Neuronal stem cell (in vitro differentiated cells): Measurements from ENCODE around the gene RAB26.

Experiments used
- DNase-seq: peaks from one replicate; pipeline ENCODE4 v3.0.0-alpha.2; 2013; ENCODE audit warnings: low spot score
- H2AFZ ChIP-seq: one replicate; pipeline ENCODE4 v1.6.1; 2013; ENCODE audit warnings: mild to moderate bottlenecking, low read length, inconsistent platforms
- H2AK5ac ChIP-seq: 2 replicates; pipeline ENCODE4 v1.6.1; 2013; ENCODE audit warnings: low read depth, mild to moderate bottlenecking, inconsistent platforms, low read length, moderate library complexity, mixed read lengths
- H2BK120ac ChIP-seq: 2 replicates; pipeline ENCODE4 v1.6.1; 2013; ENCODE audit warnings: low read depth, mild to moderate bottlenecking, inconsistent platforms, low read length, moderate library complexity, mixed read lengths
- H2BK12ac ChIP-seq: one replicate; pipeline ENCODE4 v1.6.1; 2013; ENCODE audit warnings: low read length, inconsistent platforms
- H2BK15ac ChIP-seq: 2 replicates; pipeline ENCODE4 v1.6.1; 2013; ENCODE audit warnings: mild to moderate bottlenecking, low read length, inconsistent platforms, mixed read lengths
- H2BK5ac ChIP-seq: one replicate; pipeline ENCODE4 v1.6.1; 2013; ENCODE audit warnings: inconsistent platforms, mild to moderate bottlenecking, low read length, moderate library complexity
- H3K14ac ChIP-seq: one replicate; pipeline ENCODE4 v1.6.1; 2013; ENCODE audit warnings: low read length, inconsistent platforms
- H3K18ac ChIP-seq: 2 replicates; pipeline ENCODE4 v1.6.1; 2013; ENCODE audit warnings: low read length, inconsistent platforms
- H3K23ac ChIP-seq: 2 replicates; pipeline ENCODE4 v1.6.1; 2013; ENCODE audit warnings: low read depth, mild to moderate bottlenecking, mixed read lengths, low read length, inconsistent platforms; ENCODE audit not compliant: poor library complexity
- H3K27ac ChIP-seq: replicated peaks from 3 replicates; pipeline ENCODE4 v1.5.1; 2013; ENCODE audit warnings: low read length, inconsistent platforms
- H3K27me3 ChIP-seq, 3 experiments: 2 replicates each; pipeline ENCODE4 v1.6.1; 2013; ENCODE audit warnings: low read length in 3 of 3, mild to moderate bottlenecking in 2 of 3, inconsistent platforms in 1 of 3, low read depth in 1 of 3, mixed read lengths in 1 of 3, moderate library complexity in 1 of 3; ENCODE audit not compliant: control insufficient read depth in 3 of 3, insufficient read depth in 3 of 3
- H3K36me3 ChIP-seq, 2 donors: replicated peaks in 1 of 2; 2 replicates each; pipeline ENCODE4 v1.6.1; 2013; ENCODE audit warnings: low read length in 2 of 2; ENCODE audit not compliant: control insufficient read depth in 2 of 2, insufficient read depth in 2 of 2
- H3K4ac ChIP-seq: 2 replicates; pipeline ENCODE4 v1.6.1; 2013; ENCODE audit warnings: inconsistent platforms, mild to moderate bottlenecking, low read length, moderate library complexity
- H3K4me1 ChIP-seq, 2 donors: 1 replicate in 1 of 2; 2 replicates in 1 of 2; pipeline ENCODE4 v1.6.1; 2013; ENCODE audit warnings: low read length in 2 of 2, low read depth in 1 of 2; ENCODE audit not compliant: control insufficient read depth in 2 of 2, insufficient read depth in 1 of 2
- H3K4me2 ChIP-seq: one replicate; pipeline ENCODE4 v1.6.1; 2013; ENCODE audit warnings: mild to moderate bottlenecking, low read length, inconsistent platforms; ENCODE audit not compliant: insufficient read depth, poor library complexity, severe bottlenecking
- H3K4me3 ChIP-seq, 2 donors: 2 replicates each; pipeline ENCODE4 v1.5.1; 2013; ENCODE audit warnings: low read length in 2 of 2, mild to moderate bottlenecking in 2 of 2, inconsistent platforms in 1 of 2, moderate library complexity in 1 of 2
- H3K79me1 ChIP-seq: one replicate; pipeline ENCODE4 v1.6.1; 2013; ENCODE audit warnings: low read depth, mild to moderate bottlenecking, inconsistent platforms, low read length, moderate library complexity
- H3K9ac ChIP-seq: one replicate; pipeline ENCODE4 v1.6.1; 2013; ENCODE audit warnings: mild to moderate bottlenecking, low read depth, low read length, inconsistent platforms; ENCODE audit not compliant: poor library complexity
- H3K9me3 ChIP-seq, 2 donors: replicated peaks in 1 of 2; 2 replicates each; pipeline versions ENCODE3 to v1.6.1; 2013; ENCODE audit warnings: low read length in 2 of 2, mild to moderate bottlenecking in 2 of 2, inconsistent platforms in 1 of 2, low read depth in 1 of 2, mixed read lengths in 1 of 2, moderate library complexity in 1 of 2; ENCODE audit not compliant: control insufficient read depth in 2 of 2, insufficient read depth in 1 of 2
- H4K8ac ChIP-seq: one replicate; pipeline ENCODE4 v1.6.1; 2013; ENCODE audit warnings: low read depth, mild to moderate bottlenecking, inconsistent platforms, low read length, moderate library complexity
- H4K91ac ChIP-seq: one replicate; pipeline ENCODE4 v1.6.1; 2013; ENCODE audit warnings: low read length, low read depth, mild to moderate bottlenecking, inconsistent platforms; ENCODE audit not compliant: poor library complexity
- WGBS, 2 donors: extraction: QIAGEN DNeasy Blood & Tissue Kit; methylation state at CpG; one replicate each; pipeline ENCODE4 v1.1.7; 2013; ENCODE audit warnings: missing lambda C conversion rate in 2 of 2, mixed read lengths in 1 of 2; ENCODE audit not compliant: insufficient read length in 2 of 2, insufficient replicate concordance in 1 of 2; ENCODE audit errors: extremely low coverage in 2 of 2; 5-methylcytosine and 5-hydroxymethylcytosine counted together

The RAB26 gene

DNA sequence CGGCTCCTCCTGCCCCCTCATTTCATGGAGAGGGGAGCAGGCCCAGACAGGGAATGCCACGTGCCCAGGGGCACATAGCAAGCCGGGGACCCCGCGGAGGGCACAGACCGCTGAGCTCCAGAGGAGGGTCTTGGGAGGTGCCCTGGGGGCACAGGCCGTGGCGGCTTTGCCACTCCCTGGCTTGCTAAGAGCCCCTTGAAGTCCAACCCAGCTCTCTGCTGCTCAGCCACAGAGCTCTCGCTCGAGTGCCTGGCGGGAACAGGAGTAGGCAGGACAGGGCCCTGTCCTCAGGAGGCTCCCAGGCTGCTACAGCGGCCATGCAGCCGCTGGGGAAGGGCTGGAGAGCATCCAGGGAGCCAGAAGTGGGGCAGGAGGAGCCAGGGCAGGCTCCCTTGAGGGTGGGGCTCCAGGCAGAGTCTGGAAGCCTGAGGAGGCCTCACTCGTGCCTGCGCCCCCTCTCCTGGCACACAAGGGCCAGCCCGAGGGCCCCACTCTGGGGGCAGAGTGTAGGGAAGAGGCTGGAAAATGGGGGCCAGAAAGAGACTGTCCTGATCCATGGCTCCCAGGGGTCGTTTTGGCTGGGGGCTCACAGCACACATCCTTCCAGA, 4.4 kb upstream of the RAB26 start:
- no peak overlapping the region for H2BK120ac ChIP-seq
- H2BK15ac ChIP-seq: peak overlapping the region; percentile 75
- H3K27me3 ChIP-seq: no peaks in the 10 kb centered on the region
- no peak overlapping the region for H4K8ac ChIP-seq
- DNase-seq: no peak
- peak overlapping the region; percentile 84 for H2AK5ac ChIP-seq
- WGBS, 2 donors: no CpG with 5 or more reads among the region's 17 CpGs
- H4K91ac ChIP-seq: no peak overlapping the region
- H2BK5ac ChIP-seq: peak overlapping the region; percentile 90
- peak overlapping the region; percentile 21 for H3K14ac ChIP-seq
- H3K36me3 ChIP-seq: no peaks in the 10 kb centered on the region
- H3K18ac ChIP-seq: no peak overlapping the region
- H3K4me3 ChIP-seq: peak overlapping the region in 1 of 2 donors; percentile 63
- no peak overlapping the region for H3K23ac ChIP-seq
- no peak overlapping the region for H3K4me2 ChIP-seq
- no peak overlapping the region for H3K9ac ChIP-seq
- H3K9me3 ChIP-seq: no peaks in the 10 kb centered on the region
- no peak overlapping the region for H3K27ac ChIP-seq
- no peak overlapping the region for H3K4ac ChIP-seq
- peaks cover 2 to 5% of the 10 kb centered on the region in 2 donors for H3K4me1 ChIP-seq
- peaks cover 2% of the 10 kb centered on the region for H3K79me1 ChIP-seq
- H2AFZ ChIP-seq: no peak overlapping the region
- no peak overlapping the region for H2BK12ac ChIP-seq

DNA sequence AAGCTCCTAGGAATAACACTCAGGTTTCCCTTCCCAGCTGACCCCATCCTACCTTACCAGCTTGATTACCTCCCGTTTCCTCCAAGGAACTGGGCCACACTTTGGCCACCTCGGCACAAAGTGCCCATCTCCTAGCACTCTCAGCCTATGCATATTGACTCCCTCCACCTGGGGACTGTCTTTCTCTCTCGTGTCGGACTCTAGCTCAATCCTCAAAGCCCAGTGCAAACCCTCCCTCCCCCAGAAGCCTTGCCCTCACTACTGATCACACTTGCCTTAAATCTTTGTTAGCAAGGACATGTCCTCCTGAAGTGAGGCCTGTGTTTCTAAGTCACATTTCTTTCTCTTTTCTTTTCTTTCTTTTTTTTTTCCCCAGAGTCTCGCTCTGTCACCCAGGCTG, 2.6 kb upstream of the RAB26 start:
- peaks cover 0 to 3% of the 10 kb centered on the region in 2 donors for H3K36me3 ChIP-seq
- no peak overlapping the region for H4K8ac ChIP-seq
- H2BK12ac ChIP-seq: no peak overlapping the region

DNA sequence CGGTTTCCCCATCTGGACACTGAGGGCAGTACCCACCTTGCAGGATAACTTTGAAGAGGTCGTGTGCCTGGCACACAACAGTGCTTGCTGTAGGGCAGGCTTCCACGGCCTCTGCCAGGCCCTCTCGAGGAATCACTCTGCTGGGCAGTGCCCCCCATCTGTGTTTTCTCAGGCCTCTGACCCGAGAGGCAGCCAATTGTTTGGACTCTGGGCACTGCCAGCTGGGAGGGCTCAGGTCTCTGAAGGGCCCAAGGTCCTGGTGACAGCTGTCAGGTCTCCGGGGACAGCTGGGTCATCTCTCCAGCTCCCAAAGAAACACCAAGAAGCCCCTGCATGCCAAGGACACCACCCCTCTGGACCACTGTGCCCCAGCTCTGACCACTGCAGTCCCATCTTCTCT, 1.0 kb upstream of the RAB26 start:
- Histone ChIP-seq H3K4me3 (no peak overlapping the region), H4K8ac (no peak overlapping the region), H2BK5ac (no peak overlapping the region), H3K4me2 (no peak overlapping the region), H4K91ac (no peak overlapping the region), H3K27ac (no peak overlapping the region), H2BK15ac (peak overlapping the region; percentile 4), H3K4ac (no peak overlapping the region), H3K9me3 (no peaks in the 10 kb centered on the region), H3K79me1 (peaks cover 6% of the 10 kb centered on the region), H3K27me3 (no peaks in the 10 kb centered on the region), H3K9ac (no peak overlapping the region), H2AK5ac (peak overlapping the region; percentile 78), H2BK12ac (no peak overlapping the region), H3K14ac (no peak overlapping the region), H3K36me3 (peaks cover 9 to 19% of the 10 kb centered on the region in 2 donors), H3K4me1 (peaks cover 2 to 33% of the 10 kb centered on the region in 2 donors), H2BK120ac (no peak overlapping the region), H3K23ac (no peak overlapping the region), H3K18ac (peak overlapping the region; percentile 80), H2AFZ (no peak overlapping the region)
- no peak for DNase-seq
- WGBS, 2 donors: no CpG with 5 or more reads among the region's 6 CpGs

More for the DNA sequence above, 2.6 kb upstream of the RAB26 start:
- no peak overlapping the region for H2BK15ac ChIP-seq
- H3K18ac ChIP-seq: no peak overlapping the region
- H2AK5ac ChIP-seq: no peak overlapping the region
- no peak for DNase-seq
- H2BK5ac ChIP-seq: no peak overlapping the region
- no peak overlapping the region for H3K4ac ChIP-seq
- no peak overlapping the region for H4K91ac ChIP-seq
- no peak overlapping the region for H3K14ac ChIP-seq
- no peak overlapping the region for H3K27ac ChIP-seq
- H3K4me3 ChIP-seq: no peak overlapping the region
- H3K9me3 ChIP-seq: no peaks in the 10 kb centered on the region
- H3K9ac ChIP-seq: no peak overlapping the region
- no peak overlapping the region for H3K23ac ChIP-seq
- H3K79me1 ChIP-seq: peaks cover 6% of the 10 kb centered on the region
- no peak overlapping the region for H2BK120ac ChIP-seq
- H3K27me3 ChIP-seq: no peaks in the 10 kb centered on the region
- no CpG with 5 or more reads among the region's 5 CpGs for WGBS, 2 donors
- no peak overlapping the region for H3K4me2 ChIP-seq
- peaks cover 2 to 23% of the 10 kb centered on the region in 2 donors for H3K4me1 ChIP-seq
- no peak overlapping the region for H2AFZ ChIP-seq

DNA sequence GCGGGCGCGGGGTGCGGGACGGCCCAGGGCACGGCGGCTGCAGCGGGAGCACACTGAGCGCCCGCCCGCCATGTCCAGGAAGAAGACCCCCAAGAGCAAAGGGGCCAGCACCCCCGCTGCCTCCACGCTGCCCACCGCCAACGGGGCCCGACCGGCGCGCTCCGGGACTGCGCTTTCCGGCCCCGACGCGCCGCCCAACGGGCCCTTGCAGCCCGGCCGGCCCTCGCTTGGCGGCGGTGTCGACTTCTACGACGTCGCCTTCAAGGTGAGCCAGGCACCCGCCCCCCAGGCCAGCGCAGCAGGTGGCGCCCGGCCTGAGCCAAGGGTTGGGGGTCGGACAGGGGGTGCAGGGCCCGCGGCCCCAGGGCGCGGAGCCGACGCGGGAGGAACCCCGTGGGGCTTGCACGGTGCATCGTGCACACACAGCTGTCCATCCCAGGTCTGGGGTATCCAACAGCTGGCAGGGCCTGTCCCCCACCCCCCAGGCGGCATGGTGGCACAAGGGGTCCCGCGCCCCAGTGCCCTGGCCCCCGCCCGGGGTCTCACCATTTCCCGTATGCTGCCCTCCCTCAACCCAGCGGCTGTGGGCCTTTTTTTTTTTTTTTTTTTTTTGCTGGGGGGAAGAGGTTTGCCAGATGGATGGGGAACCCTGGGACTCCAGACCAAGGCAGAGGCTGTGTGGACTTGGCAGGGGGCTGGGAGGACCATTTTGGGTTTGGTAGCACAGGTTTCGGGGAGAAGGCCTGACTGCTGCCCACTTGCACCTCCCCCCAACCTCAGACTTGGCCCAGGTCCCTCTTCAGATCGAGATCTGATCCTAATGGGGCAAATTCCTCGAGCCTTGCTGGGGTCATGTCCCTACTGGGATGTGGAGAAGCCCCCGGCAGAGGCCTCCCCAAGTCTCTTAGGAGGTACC, 547 bp downstream of the RAB26 start:
- Histone ChIP-seq H3K79me1 (peaks cover 13% of the 10 kb centered on the region), H3K9ac (peak overlapping the region; percentile 93), H2AK5ac (peak overlapping the region; percentile 92), H3K23ac (peak overlapping the region; percentile 93), H4K8ac (peak overlapping the region; percentile 6), H2AFZ (no peak overlapping the region), H3K14ac (peak overlapping the region; percentile 89), H3K9me3 (no peaks in the 10 kb centered on the region), H2BK120ac (peak overlapping the region; percentile 31), H3K4me2 (peak overlapping the region; percentile 91), H2BK15ac (peak overlapping the region; percentile 64), H4K91ac (no peak overlapping the region), H3K4me3 (peak overlapping the region in 1 of 2 donors; percentile 77), H3K27ac (no peak overlapping the region), H3K18ac (peak overlapping the region; percentile 95), H2BK5ac (no peak overlapping the region), H3K36me3 (peaks cover 13 to 35% of the 10 kb centered on the region in 2 donors), H3K4me1 (peaks cover 15 to 48% of the 10 kb centered on the region in 2 donors), H3K4ac (no peak overlapping the region), H3K27me3 (no peaks in the 10 kb centered on the region), H2BK12ac (no peak overlapping the region)
- DNase-seq: no peak
- WGBS, 2 donors: no CpG with 5 or more reads among the region's 62 CpGs
